ENCODE data around the gene DBNL.

DBNL gene

DNA sequence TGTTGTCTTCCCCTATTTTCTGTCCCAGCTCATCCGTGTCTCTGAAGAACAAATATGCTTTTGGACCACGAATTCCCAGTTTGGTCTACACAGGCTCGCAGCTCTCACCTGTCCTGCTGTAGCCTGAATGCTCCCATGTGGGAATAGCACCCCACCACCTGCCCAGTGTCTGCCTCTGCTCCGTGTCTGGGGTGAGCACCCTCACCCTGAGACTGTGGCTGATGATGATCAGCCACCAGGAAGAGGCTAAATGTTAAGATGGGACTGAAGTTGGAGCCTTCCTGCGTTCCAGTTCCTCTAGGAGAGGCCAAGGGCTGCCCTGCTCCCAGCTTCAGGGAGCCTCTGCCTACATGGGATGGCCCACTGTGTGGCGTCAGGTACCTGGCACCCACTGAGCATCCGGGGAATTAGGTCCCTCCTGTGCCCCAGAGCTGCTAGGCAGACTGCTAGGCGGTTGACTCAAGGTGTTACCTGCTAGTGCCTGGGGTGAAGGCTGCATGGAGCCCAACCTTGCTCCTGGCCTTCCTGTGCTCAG is 17.2 kb downstream of the DBNL start:
- DNase-seq (ENCODE audit: low spot score): no peak

DNA sequence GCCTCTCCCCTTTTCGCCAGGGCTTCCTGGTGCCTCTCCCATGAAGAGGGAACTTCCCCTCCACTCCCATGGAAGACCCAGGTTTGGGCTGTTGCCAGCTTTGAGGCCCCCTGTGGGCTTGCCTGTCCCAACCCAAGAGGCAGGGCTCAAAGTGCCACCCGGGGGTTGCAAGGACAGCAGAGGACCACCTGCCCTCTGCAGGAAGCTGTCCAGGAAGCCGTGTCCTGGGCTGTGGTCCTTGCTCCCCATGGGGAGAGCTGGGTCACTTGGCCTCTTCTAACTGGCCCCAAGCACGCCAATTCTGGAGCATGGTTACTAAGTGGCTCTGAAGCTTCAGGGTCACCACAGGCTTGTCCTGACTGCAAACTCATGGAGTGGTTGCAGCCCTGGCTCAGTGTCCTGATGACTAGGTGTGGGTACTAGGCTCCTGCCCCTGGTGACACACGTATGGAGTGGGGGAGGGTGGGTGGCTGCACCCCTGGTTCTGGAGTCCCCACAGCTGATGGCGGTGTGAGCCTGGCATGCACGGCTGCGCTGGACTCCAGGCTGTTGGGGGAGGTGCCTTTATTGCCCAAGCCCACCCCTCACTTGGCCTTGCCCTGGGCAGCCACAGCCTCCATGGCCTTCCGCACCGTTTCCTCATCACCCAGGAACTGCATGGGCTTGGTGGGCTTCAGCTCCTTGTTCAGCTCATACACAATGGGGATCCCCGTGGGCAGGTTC is 17.8 kb downstream of the DBNL start:
- DNase-seq (ENCODE audit: low spot score): no peak

DNA sequence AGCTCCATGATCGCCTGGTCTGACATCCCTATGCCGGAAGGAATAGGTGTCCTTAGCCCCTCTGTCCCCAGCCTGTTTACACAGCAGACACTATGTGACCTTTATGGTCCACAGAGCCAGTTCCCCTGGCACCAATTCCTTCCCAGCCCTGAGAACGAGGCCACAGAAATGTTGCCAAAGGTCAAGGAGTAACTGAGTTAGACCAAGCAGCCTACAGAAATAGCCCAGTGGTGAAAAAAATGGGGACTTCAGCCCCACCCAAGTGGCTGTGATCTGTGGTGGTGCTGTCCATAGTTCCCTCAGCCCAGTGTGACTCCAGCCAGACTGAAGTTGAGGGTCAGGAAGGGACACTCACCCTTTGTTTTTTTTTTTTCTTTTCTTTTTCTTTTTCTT is 18.4 kb downstream of the DBNL start:
- DNase-seq (ENCODE audit: low spot score): no peak

DNA sequence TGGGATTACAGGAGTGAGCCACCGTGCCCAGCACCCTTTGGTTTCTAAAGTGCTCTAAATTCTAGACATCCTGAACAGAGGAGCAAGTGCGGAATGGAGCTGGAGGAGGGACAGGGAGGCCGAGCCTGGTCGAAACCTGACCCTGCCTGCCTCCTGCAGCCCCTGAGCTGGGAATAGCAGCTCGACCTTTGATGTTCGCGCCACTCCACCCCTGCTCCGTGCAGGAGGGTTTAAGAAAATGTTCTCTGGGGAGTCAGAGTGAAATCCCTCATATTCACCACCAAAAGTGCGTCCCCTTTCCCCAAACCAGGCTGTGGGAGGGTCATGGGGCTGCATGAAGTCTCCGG is 19.0 kb downstream of the DBNL start:
- no peak for DNase-seq (ENCODE audit: low spot score)

DNA sequence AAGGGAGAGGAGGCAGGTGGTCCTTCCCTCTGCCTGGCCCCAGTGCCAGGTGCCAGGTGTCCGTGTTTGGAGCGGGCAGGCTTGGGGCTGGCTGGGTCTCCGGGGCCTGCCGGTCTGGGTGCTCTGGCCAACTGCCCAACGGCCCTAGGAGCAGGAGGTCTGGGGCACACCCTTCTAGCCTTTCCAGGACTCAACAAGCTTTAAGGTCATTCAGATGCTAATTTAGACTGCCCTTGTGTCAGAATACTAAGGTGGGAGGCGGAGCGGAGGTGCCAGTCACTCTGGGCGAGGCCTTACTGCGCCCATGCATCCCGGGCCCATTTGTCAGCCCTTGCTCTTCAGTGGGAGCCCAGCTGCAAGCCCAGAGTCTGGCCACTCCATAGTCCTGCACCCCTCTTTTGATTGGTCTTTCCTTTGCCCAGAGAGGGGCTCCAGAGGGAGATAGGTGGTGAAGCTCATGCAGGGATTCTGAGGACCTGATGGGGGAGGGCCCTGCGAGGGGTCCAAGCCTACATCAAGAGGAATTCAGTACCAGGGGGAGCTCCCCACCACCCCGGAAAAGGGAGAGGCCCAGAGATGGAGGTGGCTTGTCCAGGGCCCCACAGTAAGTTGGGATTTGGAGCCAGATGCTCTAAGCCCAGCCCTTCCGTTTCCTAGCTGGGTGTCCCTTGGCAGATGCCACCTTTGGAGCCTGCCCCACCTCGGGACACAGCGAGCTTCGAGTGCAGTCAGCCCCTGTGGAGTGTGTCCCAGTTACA is 19.6 kb downstream of the DBNL start:
- no peak for DNase-seq (ENCODE audit: low spot score)

DNA sequence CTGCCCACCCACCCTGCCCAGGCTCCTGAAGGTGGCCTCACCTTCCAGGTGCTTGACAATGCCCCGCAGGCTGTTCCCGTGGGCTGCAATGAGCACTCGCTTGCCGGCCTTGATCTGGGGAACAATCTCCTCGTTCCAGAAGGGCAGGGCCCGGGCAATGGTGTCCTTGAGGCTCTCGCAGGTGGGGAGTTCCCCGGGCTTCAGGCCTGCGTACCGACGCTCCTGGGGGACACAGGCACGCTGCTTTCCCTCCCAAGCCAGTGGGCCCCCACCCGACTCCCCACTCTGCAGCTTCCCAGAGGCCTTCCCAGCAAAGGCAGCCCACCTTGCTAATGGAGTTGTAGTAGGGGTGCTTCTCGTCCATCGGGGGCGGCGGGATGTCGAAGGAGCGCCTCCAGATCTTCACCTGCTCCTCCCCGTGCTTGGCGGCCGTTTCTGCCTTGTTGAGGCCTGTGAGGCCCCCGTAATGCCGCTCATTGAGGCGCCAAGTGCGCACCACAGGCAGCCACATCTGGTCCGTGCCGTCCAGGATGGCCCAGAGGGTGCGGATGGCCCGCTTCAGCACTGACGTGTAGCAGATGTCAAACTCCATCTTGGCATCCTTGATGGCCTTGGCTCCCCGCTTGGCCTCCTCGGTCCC is 20.4 kb downstream of the DBNL start:
- DNase-seq (ENCODE audit: low spot score): no peak

DNA sequence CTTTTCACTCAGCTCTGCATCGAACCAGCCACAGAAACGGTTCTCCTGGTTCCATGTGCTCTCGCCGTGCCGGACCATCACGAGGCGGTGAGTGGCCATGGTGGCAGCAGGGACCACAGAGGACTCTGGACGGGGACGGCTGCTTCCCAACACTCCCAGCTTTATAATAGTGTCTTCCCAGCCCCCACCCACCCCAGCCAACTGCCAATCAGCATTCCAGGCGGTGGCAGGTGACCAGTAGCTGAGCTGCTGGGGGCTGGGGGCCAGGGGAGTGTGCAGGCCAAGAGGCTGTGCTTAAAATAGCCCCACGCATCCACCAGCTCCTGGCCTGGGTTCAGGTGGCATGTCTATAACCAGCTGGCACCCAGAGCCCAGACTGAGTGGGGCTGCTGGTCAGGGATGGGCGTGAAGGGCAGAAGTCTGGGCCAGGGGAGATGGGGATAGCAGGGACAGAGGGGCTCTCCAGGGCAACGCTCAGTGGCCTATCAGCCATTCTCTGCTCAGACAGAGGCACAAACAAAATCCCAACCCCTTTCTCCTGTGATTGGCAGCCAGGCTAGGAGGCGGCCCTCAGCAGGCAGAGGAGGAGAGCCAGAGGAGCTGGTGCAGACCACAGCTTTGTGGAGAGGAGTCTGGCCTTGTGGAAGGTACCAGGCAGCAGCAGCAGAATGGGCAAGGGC is 21.1 kb downstream of the DBNL start, which contains the start of gene PGAM2:
Gene PGAM2 (minus strand): TSS at position 137 of the 680 bp plus-strand sequence. CDS start 38 bp downstream, at position 99.
- peak; percentile 80 for DNase-seq (ENCODE audit: low spot score)

DNA sequence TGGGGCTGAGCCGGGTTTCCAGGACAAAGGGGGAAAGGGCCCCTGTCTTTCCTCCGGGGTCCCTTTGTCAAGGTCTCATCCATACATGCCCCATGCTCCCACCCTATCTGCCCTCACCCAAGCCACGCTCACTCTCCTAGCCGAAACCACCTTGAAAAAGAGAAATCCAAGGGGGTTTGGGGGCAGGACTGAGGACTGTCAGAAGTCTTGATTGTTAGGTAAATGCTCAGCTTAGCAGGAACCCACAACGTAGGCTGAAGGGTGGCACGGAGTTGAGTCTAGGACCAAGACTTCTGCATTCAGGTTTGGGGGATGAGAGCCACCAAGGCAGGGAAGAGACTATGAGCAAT is 21.6 kb downstream of the DBNL start:
- no peak for DNase-seq (ENCODE audit: low spot score)

DNA sequence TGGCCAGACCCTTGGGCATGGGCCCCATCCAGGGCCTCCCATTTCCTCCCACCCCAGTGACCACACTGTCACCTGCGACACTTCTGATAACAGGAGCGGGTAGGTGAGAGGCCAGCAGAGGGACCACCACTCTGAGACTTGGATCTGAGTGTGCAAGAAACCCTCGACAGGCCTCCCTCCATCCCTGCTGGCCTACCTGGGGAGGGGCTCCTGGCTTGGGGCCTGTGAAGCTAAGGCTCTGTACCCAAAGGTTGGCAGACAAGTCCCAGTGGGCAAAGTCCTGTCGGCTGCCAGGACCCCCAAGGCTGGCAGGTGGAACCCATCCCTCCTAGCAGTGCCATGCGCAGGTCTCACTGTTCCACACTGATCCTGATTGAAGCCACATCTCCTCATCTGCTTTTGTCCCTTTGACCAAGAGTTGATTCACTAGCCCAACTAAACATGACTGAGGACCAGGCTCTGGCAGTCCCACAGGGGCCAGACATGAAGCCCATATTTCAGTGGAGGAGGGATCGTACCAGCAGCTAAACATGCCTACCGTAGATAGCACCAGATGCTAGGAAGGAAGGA is 22.1 kb downstream of the DBNL start:
- DNase-seq (ENCODE audit: low spot score): no peak

DNA sequence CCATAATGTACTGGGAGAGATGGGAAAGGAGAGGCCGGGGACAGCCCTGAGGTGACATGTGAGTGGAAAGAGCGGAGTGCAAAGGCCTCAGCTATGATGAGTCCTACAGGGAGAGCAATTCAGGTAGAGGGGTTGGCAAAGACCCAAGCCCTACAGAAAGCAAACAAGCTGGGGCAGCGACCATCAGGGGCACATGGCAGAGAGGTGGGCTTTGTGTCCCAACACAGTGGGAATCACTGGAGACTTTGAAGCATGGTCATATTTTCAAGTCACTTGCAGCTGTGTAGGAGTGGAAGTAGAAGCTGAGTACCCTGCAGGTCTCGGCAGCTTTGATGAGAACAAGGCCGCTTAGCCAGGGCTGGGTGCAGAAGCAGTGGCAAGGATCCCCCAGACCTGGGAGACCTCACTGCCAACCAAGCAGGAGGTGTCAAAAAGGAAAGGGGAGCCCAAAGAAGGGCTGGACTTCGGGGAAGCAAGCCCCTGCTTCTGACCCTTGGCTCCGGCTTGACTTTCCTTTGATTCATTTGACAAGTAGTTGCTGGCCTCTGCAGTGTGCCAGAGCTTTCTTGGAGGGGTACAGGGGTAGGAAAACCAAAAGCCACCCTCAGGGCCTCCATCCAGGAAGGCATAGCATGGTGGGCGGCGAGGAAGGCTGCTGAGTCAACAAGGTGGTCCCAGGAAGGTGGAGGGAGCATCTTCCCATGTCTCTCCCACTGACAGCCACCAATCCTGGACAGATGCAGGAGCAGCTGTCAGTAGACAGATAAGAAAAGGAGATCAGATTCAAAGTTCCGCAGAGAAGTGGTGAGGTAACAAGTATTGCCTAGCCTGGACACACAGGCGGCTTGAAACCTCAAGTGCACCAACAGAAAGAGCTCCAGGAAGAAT is 22.8 kb downstream of the DBNL start:
- DNase-seq (ENCODE audit: low spot score): peak; percentile 43

DNA sequence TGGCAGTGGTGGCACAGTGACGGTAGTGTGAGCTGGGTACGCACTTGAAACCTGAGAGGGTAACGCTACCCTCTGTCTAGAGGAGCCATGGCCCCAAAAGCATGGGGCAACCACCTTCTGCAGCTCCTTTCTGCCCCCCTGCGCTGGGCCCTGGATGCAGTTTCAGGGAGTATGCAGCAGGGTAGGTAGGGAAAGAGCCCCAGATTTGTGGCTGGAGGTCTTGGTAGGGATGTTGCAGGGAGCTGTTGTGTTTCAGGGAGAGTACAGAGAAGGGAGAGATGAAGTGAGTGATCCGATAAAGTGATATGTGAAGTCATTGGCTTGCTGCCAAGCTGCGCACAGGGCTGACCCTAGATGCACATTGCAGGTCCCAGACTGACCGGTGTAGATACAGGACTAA is 23.6 kb downstream of the DBNL start:
- peak; percentile 61 for DNase-seq (ENCODE audit: low spot score)

DNA sequence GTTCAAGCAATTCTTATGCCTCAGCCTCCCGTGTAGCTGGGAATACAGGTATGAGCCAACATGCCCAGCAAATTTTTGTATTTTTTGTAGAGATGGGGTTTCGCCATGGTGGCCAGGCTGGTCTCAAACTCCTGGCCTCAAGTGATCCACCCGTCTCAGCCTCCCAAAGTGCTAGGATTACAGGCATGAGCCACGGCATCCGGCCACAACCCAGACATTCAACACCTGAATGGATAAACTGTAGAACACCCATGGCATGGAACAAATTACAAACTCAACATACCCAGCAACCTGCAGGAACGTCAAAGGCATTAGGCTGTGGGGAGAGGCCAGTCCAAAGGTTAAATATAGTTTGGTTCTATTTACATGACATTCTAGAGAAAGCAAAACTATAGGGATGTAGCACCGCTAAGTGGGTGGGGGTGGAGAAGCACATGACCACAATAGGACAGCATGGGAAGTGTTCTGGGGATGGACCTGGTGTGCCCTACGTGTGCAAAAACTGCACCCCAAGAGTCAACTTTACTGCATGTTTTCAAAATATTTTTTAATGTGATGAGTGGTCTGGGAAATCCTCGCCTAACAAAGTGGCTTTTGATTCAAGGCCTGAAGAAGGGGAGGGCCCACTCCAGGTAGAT is 27.3 kb downstream of the DBNL start:
- no peak for DNase-seq (ENCODE audit: low spot score)

DNA sequence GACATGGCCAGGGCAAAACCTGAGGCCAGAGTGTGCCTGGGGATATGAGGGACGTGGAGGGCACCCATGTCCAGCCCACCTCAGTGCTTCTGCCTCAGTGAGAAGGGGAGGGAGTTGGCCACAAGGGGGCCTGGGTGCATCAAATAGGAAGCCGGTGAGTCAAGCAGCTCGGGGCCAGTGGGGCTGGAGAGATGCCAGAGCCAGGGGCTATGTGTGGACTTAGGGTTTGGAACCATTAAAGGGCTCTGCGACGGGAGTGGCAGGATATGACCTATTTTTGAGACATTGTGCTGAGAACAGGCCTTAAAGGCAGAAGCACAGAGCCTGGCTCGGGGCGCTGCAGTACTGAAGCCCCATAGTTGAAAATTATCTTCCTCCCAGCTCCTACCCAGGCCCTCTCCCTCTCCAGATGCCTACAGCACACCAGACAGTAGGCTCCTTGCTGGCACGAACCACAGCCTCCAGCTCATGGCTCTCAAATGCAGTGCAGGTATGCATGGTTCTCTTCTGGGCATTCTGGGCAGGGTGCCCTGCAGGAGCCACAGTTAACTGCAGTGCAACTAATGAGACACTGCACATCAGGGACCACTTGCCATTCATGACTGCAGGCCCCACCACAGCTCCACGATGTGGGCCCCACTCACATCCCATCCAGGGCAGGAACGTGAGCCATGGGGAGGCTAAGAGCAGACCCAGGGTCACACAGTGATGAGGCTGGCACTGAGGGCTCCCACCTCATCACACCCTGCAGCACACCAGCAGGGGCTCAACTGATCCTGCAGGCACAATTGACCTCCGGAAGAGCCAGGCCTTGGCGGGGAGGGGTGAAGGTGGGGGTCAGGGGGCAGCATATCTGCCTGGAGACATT is 28.1 kb downstream of the DBNL start:
- DNase-seq (ENCODE audit: low spot score): peak; percentile 68

DNA sequence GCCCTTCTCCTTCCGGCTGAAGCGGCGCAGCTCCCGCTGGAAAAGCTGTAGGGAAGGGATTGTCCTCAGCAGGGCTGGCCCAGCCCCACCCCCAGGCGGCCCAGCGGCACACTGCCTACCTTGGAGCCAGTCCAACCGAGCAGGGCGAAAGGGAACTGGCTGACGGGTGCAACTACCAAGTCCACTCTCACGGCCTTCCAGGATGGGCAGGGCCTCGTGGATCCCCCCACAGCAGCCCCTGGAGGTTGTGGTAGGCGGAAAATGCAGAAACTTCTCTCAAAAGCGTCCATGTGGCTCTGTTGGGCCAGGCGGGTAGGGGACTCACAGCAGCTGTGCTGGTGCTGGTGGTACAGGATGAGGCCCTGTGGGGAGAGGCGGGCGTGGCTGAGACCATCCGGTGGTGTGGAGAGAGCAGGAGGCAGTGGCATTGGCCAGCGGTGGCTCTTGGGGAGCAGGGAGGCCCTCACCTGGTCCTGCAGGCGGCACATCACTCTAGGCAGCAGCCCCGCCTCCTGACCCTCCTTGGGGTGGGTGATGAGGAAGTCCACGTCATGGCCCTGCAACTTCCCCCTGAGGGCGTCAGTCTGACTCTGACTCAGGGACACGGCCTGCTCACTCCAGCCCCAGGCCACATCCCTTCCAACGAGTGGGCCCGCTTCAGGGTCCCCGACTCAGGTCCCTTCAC is 29.3 kb downstream of the DBNL start:
- DNase-seq (ENCODE audit: low spot score): no peak

DNA sequence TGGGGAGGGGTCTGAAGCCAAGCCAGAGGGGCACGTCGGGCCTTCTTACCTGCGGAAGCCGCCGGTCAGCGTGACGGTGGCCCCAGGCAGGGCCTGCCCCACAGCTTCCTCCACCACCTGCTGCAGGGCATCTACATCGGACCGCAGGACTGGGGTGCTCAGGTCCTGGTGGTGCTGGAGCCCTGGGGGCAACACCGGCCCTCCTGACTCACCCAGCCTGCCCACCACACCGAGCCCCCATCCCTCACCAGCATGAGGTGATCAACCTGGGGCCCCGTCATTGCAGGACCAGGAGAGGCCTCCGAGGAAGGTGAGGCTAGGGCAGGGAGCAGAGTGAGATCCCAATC is 29.8 kb downstream of the DBNL start:
- DNase-seq (ENCODE audit: low spot score): no peak

DNA sequence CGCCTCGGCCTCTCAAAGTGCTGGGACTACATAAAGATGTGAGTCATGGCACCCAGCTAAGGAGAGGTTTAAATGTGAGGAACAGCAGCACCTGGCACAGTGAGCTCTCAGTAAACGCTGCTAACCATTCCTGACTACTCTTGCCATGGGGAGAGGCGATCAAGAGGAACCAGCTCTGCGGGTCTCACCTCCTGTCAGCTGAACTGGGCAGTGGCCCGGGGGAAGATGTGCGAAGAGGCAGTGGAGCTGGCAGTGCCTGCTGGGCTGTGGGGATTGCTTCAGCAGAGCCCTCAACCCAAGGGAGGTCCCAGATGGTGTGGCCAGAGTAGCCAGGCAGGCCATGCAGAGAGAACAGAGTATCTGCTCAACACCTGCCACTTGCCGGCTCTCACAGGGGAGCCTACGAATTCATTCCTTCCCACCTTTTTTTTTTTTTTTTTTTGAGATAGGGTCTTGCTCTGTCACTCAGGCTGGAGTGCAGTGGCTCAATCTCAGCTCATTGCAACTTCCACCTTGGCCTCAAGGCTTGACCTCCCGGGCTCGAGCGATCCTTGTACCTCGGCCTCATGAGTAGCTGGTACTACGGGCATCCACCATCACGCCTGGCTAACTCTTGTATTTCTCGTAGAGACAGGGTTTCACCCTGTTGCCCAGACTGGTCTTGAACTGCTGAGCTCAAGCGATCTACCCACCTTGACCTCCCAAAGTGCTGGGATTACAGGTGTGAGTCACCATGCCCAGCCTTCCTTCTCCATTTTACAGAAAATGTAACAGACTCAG is 31.0 kb downstream of the DBNL start:
- no peak for DNase-seq (ENCODE audit: low spot score)

DNA sequence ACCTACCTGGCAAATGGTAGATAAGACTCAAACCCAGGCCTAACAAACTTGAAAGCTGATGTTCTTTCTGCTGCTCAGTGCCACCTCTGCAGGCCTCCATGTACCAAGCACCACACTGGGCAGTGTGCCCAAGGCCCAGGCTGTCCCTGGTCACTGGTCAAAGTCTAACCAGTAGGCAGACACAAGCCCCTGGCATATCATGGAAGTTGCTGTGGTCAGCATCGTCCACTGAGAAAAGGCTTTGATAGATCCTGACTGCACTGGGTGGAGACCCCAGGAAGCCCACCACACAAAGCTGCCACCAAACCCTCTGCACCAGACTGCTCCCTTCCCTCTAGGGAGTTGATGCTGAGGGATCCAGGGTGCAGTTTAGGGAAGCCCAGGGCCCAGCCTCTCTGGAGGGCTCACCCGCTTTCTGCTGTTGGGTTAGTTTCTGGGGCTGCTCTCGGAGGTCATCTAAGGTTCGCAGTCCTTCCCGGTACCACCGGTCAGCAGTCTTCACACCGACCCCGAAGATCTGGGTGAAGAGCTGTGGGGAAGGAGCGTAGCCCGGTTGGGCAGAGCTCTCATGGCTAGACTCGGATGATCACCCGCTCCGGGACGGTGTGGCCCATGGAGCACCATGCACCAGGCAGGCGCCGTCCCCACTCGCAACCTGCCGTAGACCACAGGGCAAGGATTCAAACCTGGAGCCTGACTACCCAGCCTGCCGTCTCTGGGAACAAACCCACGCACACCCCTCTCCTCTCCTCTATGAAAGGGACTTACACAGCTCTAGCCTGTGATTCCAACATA is 31.8 kb downstream of the DBNL start:
- DNase-seq (ENCODE audit: low spot score): no peak

Measured in SK-N-DZ (cell line).